Common myeloid progenitor, CD34-positive (primary cell): ENCODE data around the gene FUT9. TPM values are rescaled to one million over a fixed set of nuclear protein-coding genes. Genes with fewer than 3 reads are reported as not detected.

Source experiments
- CTCF ChIA-PET: fragments of 350-600 bp; sonication (Branson Sonifier 250); formaldehyde crosslinking; loops from one replicate; lab custom pipeline; 2021; ENCODE audit warnings: antibody characterized with exemption; lab: Charles Lee
- POLR2A ChIA-PET: fragments of 350-600 bp; sonication (Branson Sonifier 250); formaldehyde crosslinking; loops from one replicate; lab custom pipeline; 2021; ENCODE audit warnings: antibody characterized with exemption; lab: Charles Lee
- DNase-seq, 3 donors: peaks; one replicate each; pipeline versions ENCODE4 v3.0.0 to v3.0.0-alpha.2; 2013
- H3K27ac ChIP-seq, 2 experiments: 1 replicate in 1 of 2; 2 replicates in 1 of 2; pipeline ENCODE4 v1.7.0; 2013; ENCODE audit warnings: inconsistent platforms in 2 of 2, low read length in 2 of 2, mild to moderate bottlenecking in 2 of 2, low read depth in 1 of 2, moderate library complexity in 1 of 2; ENCODE audit not compliant: severe bottlenecking in 2 of 2, insufficient read depth in 1 of 2, poor library complexity in 1 of 2
- H3K27me3 ChIP-seq, 5 experiments: replicated peaks in 2 of 5; 1 replicate in 3 of 5; 2 replicates in 2 of 5; pipeline versions ENCODE4 v1.6.1 to v1.7.0; 2013; ENCODE audit warnings: low read length in 4 of 5, mild to moderate bottlenecking in 2 of 5, moderate library complexity in 2 of 5, inconsistent platforms in 1 of 5; ENCODE audit not compliant: insufficient read depth in 5 of 5, control insufficient read depth in 4 of 5
- H3K36me3 ChIP-seq, 4 experiments: 1 replicate in 2 of 4; 2 replicates in 2 of 4; pipeline versions ENCODE4 v1.6.1 to v1.7.0; 2013; ENCODE audit warnings: low read length in 3 of 4, control low read depth in 1 of 4, mild to moderate bottlenecking in 1 of 4; ENCODE audit not compliant: control insufficient read depth in 4 of 4, insufficient read depth in 4 of 4
- H3K4me1 ChIP-seq, 4 experiments: 1 replicate in 3 of 4; 2 replicates in 1 of 4; pipeline versions ENCODE4 v1.6.1 to v1.7.1; 2013; ENCODE audit warnings: low read length in 3 of 4, mild to moderate bottlenecking in 3 of 4, control low read depth in 1 of 4, inconsistent platforms in 1 of 4, moderate library complexity in 1 of 4; ENCODE audit not compliant: control insufficient read depth in 4 of 4, insufficient read depth in 4 of 4; ENCODE audit errors: control extremely low read depth in 1 of 4
- H3K4me3 ChIP-seq, 7 experiments: 1 replicate in 4 of 7; 2 replicates in 3 of 7; pipeline versions ENCODE4 v1.5.1 to v1.7.0; 2013; ENCODE audit warnings: mild to moderate bottlenecking in 7 of 7, low read length in 6 of 7, moderate library complexity in 6 of 7, inconsistent platforms in 2 of 7, low read depth in 2 of 7, control low read depth in 1 of 7; ENCODE audit not compliant: insufficient read depth in 4 of 7, control insufficient read depth in 1 of 7; ENCODE audit errors: extremely low read depth in 1 of 7
- H3K9me3 ChIP-seq, 5 experiments: 1 replicate in 4 of 5; 2 replicates in 1 of 5; pipeline versions ENCODE4 v1.6.1 to v1.7.1; 2013; ENCODE audit warnings: low read length in 4 of 5, mild to moderate bottlenecking in 2 of 5, inconsistent platforms in 1 of 5, low read depth in 1 of 5, moderate library complexity in 1 of 5; ENCODE audit not compliant: control insufficient read depth in 4 of 5, insufficient read depth in 2 of 5; ENCODE audit errors: control extremely low read depth in 1 of 5
- WGBS: methylation state at CpG from one replicate; pipeline ENCODE4 v1.1.5; 2013; ENCODE audit not compliant: insufficient coverage; 5-methylcytosine and 5-hydroxymethylcytosine counted together
- polyA plus RNA-seq: library from polyadenylated mRNA; unstranded; fragments of 120-200 nt; gene quantifications from one replicate; pipeline ENCODE4 v1.2.1, GENCODE V29; 2013

The FUT9 gene
- polyA plus RNA-seq, result not detected

GRCh38 chr6:96015518-96016333 is at the start of gene FUT9:
Gene FUT9, plus strand, starts transcription at chr6:96015974. Its CDS starts 187,182 bp downstream, at chr6:96203156.
- Histone ChIP-seq H3K4me3 (peak within 1 kb of the TSS in 2 of 7 experiments; percentile 19 to 28), H3K9me3 (no peaks in the 10 kb centered on the region), H3K27me3 (peaks cover 14 to 44% (median 16%) of the 10 kb centered on the region in 5 experiments), H3K27ac (no peak within 1 kb of the TSS), H3K4me1 (peaks cover 0 to 1% (median 0%) of the 10 kb centered on the region in 4 experiments), H3K36me3 (no peaks in the 10 kb centered on the region)
- peak in 1 of 3 donors; percentile 2 for DNase-seq
- 4% methylated on average over 43 of the region's 62 CpGs for WGBS
- POLR2A ChIA-PET, result no interaction called here
- CTCF ChIA-PET, result interaction anchor here (1.2 kb wide), 1 partner anchor 8 kb away, joined by 4 read pairs; no protein-coding TSS in a partner anchor

DNA sequence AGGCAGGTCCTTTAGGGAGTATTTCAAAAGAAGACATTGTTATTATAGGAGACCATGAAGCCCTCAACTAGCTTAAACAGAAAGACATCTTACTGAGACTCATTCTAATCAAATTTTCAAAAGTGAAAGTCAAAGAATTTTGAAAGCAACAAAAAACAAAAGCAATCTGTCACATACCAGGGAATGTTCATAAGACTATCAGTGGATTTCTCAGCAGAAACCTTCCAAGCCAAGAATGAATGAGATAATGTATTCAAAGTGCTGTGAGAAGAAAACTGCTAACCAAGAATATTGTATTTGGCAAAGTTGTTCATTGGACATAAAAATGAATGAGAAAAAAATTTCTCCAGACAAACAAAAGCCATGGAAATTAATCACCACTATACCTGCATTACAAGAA is 48.2 kb upstream of the FUT9 start:
- ChIA-PET POLR2A (no interaction called here), CTCF (no interaction called here)
- no peak for DNase-seq
- Histone ChIP-seq H3K36me3 (no peaks in the 10 kb centered on the region), H3K4me3 (no peak overlapping the region), H3K27me3 (no peaks in the 10 kb centered on the region), H3K27ac (no peak overlapping the region), H3K9me3 (no peaks in the 10 kb centered on the region), H3K4me1 (no peaks in the 10 kb centered on the region)

DNA sequence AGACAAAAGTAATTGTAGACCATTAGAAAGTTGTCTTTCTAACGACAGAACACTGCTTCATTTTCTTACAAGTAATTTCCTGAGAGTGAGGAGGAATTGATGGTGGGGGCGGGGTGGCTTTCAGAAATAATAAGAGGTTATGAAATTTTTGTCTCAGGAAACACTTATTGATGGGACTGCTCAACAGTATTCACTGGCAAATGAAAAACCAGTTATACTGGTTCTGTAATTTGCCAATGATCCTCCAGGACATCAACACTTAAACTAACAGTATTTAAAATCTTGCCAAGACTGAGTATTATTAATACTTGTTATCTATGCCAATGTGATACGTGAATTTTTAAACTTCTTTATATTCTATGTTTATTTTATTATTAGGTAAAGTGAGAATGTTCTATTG is 41.8 kb upstream of the FUT9 start:
- ChIA-PET CTCF (no interaction called here), POLR2A (no interaction called here)
- Histone ChIP-seq H3K27me3 (no peaks in the 10 kb centered on the region), H3K4me1 (no peaks in the 10 kb centered on the region), H3K9me3 (no peaks in the 10 kb centered on the region), H3K4me3 (no peak overlapping the region), H3K27ac (no peak overlapping the region), H3K36me3 (no peaks in the 10 kb centered on the region)
- WGBS, result 89% methylated on average over 1 of the region's 3 CpGs
- DNase-seq, result no peak

DNA sequence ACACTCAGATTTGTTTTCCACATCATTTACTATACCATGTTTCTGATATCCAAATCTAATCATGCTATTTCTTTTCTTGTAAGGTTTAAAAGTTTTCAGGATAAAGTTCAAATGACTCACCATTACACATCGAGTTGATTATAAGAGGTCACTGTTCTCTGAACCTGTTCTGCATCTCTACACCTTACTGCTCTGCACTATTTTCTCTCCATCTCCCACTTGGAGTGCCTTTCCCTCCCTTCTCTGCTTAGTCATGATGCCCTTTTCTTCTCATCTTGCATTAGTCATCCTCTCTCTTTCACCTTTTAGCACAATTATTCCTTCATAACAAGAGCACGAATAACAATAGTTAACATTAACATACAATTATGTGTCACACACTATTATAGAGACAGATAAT is 37.5 kb upstream of the FUT9 start:
- Histone ChIP-seq H3K9me3 (no peaks in the 10 kb centered on the region), H3K27me3 (no peaks in the 10 kb centered on the region), H3K4me3 (no peak overlapping the region), H3K36me3 (no peaks in the 10 kb centered on the region), H3K27ac (no peak overlapping the region), H3K4me1 (no peaks in the 10 kb centered on the region)
- CTCF ChIA-PET, result interaction anchor here (0.7 kb wide), 1 partner anchor 928 kb away, joined by 4 read pairs; no protein-coding TSS in a partner anchor
- no peak for DNase-seq
- POLR2A ChIA-PET, result no interaction called here
- 94% methylated on average over 2 of the region's 2 CpGs for WGBS

DNA sequence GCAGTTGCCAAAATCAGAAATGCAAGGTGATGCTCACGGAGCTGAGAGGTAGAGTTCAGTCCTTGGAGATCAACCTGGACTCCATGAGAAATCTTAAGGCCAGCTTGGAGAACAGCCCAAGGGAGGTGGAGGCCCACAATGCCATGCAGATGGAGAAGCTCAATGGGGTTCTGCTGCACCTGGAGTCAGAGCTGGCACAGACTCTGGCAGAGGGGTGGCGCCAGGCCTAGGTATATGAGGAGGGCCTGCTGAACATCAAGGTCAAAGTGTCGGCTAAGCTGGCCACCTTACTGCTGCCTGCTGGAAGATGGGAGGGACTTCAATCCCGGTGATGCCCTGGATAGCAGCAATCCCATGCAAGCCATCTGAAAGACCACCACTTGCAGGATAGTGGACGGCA is 23.9 kb upstream of the FUT9 start:
- peaks cover 0 to 11% (median 3%) of the 10 kb centered on the region in 5 experiments for H3K9me3 ChIP-seq
- H3K27me3 ChIP-seq, result no peaks in the 10 kb centered on the region
- no peak overlapping the region for H3K27ac ChIP-seq
- no peaks in the 10 kb centered on the region for H3K36me3 ChIP-seq
- no peak for DNase-seq
- WGBS, result 86% methylated on average over 5 of the region's 5 CpGs
- CTCF ChIA-PET, result no interaction called here
- H3K4me1 ChIP-seq, result no peaks in the 10 kb centered on the region
- H3K4me3 ChIP-seq, result no peak overlapping the region
- POLR2A ChIA-PET, result no interaction called here

DNA sequence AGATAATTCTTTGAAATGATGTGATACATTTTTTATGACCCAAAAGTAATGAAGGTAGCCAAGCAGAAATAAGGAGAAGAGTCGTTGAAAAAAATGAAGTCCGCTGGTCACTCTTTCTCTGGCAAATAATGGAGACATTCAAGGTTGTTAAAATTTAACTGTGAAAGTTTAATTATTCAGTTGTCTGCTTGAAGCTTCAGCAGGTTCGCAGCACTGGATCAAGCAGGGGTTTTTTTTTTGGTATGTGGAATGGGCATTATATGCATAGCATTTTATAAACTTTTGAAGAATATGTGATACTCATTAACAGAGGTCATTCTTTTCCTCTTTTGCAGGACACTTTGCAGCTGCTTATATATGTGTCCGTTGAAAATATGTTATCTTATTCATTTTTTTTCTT is 21.6 kb upstream of the FUT9 start:
- Histone ChIP-seq H3K9me3 (peaks cover 0 to 9% (median 3%) of the 10 kb centered on the region in 5 experiments), H3K27me3 (no peaks in the 10 kb centered on the region), H3K27ac (no peak overlapping the region), H3K36me3 (no peaks in the 10 kb centered on the region), H3K4me3 (no peak overlapping the region), H3K4me1 (no peaks in the 10 kb centered on the region)
- WGBS, result 86% methylated on average over 2 of the region's 4 CpGs
- no peak for DNase-seq
- CTCF ChIA-PET, result no interaction called here
- POLR2A ChIA-PET, result no interaction called here

DNA sequence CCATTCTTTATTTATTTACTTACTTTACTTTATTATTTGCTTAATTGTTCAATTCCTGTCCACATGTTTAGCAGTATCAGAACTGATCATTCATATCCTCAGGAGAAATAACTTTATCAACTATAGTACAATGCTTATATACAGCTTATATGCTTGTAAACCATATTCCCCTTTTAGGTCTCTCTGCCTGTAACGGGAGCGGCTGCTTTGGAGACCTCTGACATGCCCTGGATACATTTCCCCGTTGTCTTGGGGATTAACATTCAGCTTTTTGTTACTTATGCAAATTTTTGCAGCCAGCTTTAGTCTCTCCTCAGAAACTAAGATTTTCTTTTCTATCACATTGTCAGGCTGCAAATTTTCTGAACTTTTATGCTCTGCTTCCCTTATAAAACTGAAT is 17.6 kb upstream of the FUT9 start:
- no peaks in the 10 kb centered on the region for H3K4me1 ChIP-seq
- ChIA-PET POLR2A (no interaction called here), CTCF (no interaction called here)
- H3K36me3 ChIP-seq, result no peaks in the 10 kb centered on the region
- DNase-seq, result no peak
- no peak overlapping the region for H3K4me3 ChIP-seq
- H3K27me3 ChIP-seq, result no peaks in the 10 kb centered on the region
- no peaks in the 10 kb centered on the region for H3K9me3 ChIP-seq
- WGBS, result 64% methylated on average over 3 of the region's 3 CpGs
- H3K27ac ChIP-seq, result no peak overlapping the region
